Neural progenitor cell (in vitro differentiated cells): ENCODE results near the gene ISCA2. TPM values are rescaled to one million over a fixed set of nuclear protein-coding genes. Genes with fewer than 3 reads are reported as not detected.

ENCODE experiments used
- DNase-seq: peaks from one replicate; pipeline ENCODE4 v3.0.0-alpha.2; 2016; ENCODE audit warnings: low spot score
- H2AFZ ChIP-seq: fragments of 200-600 bp; sonication (generic); replicated peaks from 2 replicates; pipeline ENCODE4 v1.6.1; 2016; ENCODE audit warnings: antibody characterized with exemption
- H3F3A ChIP-seq: fragments of 200-600 bp; sonication (generic); 2 replicates; pipeline ENCODE4 v1.6.1; 2016; ENCODE audit warnings: antibody characterized with exemption, low read depth
- H3K27ac ChIP-seq: fragments of 200-600 bp; sonication (generic); 2 replicates; pipeline ENCODE4 v1.5.1; 2016; ENCODE audit warnings: mild to moderate bottlenecking
- H3K27me3 ChIP-seq: fragments of 200-600 bp; sonication (generic); 2 replicates; pipeline ENCODE4 v1.6.1; 2016; ENCODE audit warnings: mild to moderate bottlenecking, moderate library complexity
- H3K36me3 ChIP-seq: fragments of 200-600 bp; sonication (generic); 2 replicates; pipeline ENCODE4 v1.5.1; 2016
- H3K4me1 ChIP-seq: fragments of 200-600 bp; sonication (generic); 2 replicates; pipeline ENCODE4 v1.6.1; 2016; ENCODE audit warnings: mixed run types
- H3K4me2 ChIP-seq: fragments of 200-600 bp; sonication (generic); 2 replicates; pipeline ENCODE4 v1.6.1; 2016
- H3K4me3 ChIP-seq: fragments of 200-600 bp; sonication (generic); 2 replicates; pipeline ENCODE4 v1.5.1; 2016
- H3K79me2 ChIP-seq: fragments of 200-600 bp; sonication (generic); 2 replicates; pipeline ENCODE4 v1.6.1; 2016; ENCODE audit warnings: low read depth
- H3K9ac ChIP-seq: fragments of 200-600 bp; sonication (generic); 2 replicates; pipeline ENCODE4 v1.6.1; 2016
- H3K9me3 ChIP-seq: fragments of 200-600 bp; sonication (generic); 2 replicates; pipeline ENCODE4 v1.5.1; 2016; ENCODE audit warnings: low read depth
- H4K20me1 ChIP-seq: fragments of 200-600 bp; sonication (generic); 2 replicates; pipeline ENCODE4 v1.6.1; 2016; ENCODE audit warnings: low read depth
- H3K27ac Mint-ChIP-seq: 3 replicates; pipeline ENCODE4 v1.8.0; 2021; ENCODE audit warnings: mixed read lengths
- H3K27me3 Mint-ChIP-seq: 2 replicates; pipeline ENCODE4 v1.8.0; 2022; ENCODE audit warnings: low read depth, mild to moderate bottlenecking, inconsistent platforms, moderate library complexity, mixed read lengths; ENCODE audit not compliant: insufficient read depth
- H3K36me3 Mint-ChIP-seq: 3 replicates; pipeline ENCODE4 v1.8.0; 2021; ENCODE audit warnings: mixed read lengths
- H3K4me1 Mint-ChIP-seq: 3 replicates; pipeline ENCODE4 v1.8.0; 2021; ENCODE audit warnings: mixed read lengths
- H3K4me3 Mint-ChIP-seq: 3 replicates; pipeline ENCODE4 v1.8.0; 2021; ENCODE audit warnings: mild to moderate bottlenecking, moderate library complexity, mixed read lengths
- H3K9me3 Mint-ChIP-seq: 3 replicates; pipeline ENCODE4 v1.8.0; 2020; ENCODE audit warnings: mixed read lengths
- EZH2 ChIP-seq: fragments of 200-600 bp; sonication (generic); IDR thresholded peaks from 2 replicates; pipeline ENCODE4 v1.6.1; 2017; ENCODE audit warnings: antibody characterized with exemption, mild to moderate bottlenecking, moderate library complexity
- EZH2phosphoT487 ChIP-seq: fragments of 200-600 bp; sonication (generic); IDR thresholded peaks from 2 replicates; pipeline ENCODE4 v1.6.1; 2017; ENCODE audit warnings: antibody characterized with exemption
- total RNA-seq: library from RNA; depleted of rRNA; stranded (reverse); fragments of >200 nt; gene quantifications from 2 replicates; pipeline ENCODE4 v1.2.3, GENCODE V29; 2015; ENCODE audit warnings: low replicate concordance
- TF ChIP-seq, protein P1 (sequence below): fragments of 200-600 bp; sonication (generic); IDR thresholded peaks from 2 replicates; pipeline ENCODE4 v1.5.1; 2017; ENCODE audit warnings: antibody characterized with exemption, mild to moderate bottlenecking

Gene ISCA2
- total RNA-seq, 1 donor from 2014 or later: 45.5 TPM

DNA sequence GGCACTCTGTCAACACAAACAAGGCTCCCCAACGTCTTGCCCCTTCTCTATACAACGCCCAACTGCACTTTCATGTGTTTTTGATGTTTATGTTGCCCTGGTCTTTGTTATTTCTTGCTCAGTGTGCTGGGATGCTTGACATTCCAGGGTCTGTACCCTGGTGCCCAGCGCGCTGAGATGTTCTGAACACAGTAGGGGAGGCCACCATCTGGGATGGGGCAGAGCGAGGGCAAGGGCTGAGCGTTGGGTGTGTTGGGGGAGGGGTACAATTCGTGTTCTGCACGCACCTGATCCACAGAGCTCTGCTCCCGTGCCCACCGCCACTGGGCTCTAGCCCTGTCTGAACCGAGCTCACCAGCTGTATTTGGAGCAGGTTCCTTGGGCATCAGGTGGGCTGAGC lies 52.9 kb downstream of the ISCA2 start:
- Histone ChIP-seq H3K9ac (no peak overlapping the region), H3F3A (no peaks in the 10 kb centered on the region), H3K36me3 (no peaks in the 10 kb centered on the region), H2AFZ (no peak overlapping the region), H3K4me1 (peaks cover 5% of the 10 kb centered on the region), H3K27ac (no peak overlapping the region), H4K20me1 (no peaks in the 10 kb centered on the region), H3K4me2 (no peak overlapping the region), H3K4me3 (no peak overlapping the region), H3K9me3 (no peaks in the 10 kb centered on the region), H3K79me2 (no peaks in the 10 kb centered on the region), H3K27me3 (no peaks in the 10 kb centered on the region)
- no peak for DNase-seq
- TF ChIP-seq EZH2: no peak
- TF ChIP-seq, protein P1, sequence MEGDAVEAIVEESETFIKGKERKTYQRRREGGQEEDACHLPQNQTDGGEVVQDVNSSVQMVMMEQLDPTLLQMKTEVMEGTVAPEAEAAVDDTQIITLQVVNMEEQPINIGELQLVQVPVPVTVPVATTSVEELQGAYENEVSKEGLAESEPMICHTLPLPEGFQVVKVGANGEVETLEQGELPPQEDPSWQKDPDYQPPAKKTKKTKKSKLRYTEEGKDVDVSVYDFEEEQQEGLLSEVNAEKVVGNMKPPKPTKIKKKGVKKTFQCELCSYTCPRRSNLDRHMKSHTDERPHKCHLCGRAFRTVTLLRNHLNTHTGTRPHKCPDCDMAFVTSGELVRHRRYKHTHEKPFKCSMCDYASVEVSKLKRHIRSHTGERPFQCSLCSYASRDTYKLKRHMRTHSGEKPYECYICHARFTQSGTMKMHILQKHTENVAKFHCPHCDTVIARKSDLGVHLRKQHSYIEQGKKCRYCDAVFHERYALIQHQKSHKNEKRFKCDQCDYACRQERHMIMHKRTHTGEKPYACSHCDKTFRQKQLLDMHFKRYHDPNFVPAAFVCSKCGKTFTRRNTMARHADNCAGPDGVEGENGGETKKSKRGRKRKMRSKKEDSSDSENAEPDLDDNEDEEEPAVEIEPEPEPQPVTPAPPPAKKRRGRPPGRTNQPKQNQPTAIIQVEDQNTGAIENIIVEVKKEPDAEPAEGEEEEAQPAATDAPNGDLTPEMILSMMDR: no peak
- TF ChIP-seq EZH2phosphoT487: no peak
- Mint-ChIP-seq H3K4me1 (peaks cover 14% of the 10 kb centered on the region), H3K36me3 (no peaks in the 10 kb centered on the region), H3K27me3 (peaks cover 2% of the 10 kb centered on the region), H3K4me3 (no peak overlapping the region), H3K27ac (no peak overlapping the region), H3K9me3 (no peaks in the 10 kb centered on the region)

Other genes with a start within 250 kb of the ISCA2 start
- 66.6 and 110 TPM in 2 replicates for gene ABCD4, start 190.8 kb upstream of the ISCA2 start, total RNA-seq
- 7.9 and 18.6 TPM in 2 replicates for gene VRTN, start 145.3 kb upstream of the ISCA2 start, total RNA-seq
- 0.40 TPM in 1 of 2 replicates, not detected in the other for gene SYNDIG1L, start 67.6 kb upstream of the ISCA2 start, total RNA-seq
- gene NPC2, start 460 bp upstream of the ISCA2 start, total RNA-seq: 371 and 405 TPM in 2 replicates
- gene LTBP2, start 118.5 kb downstream of the ISCA2 start, total RNA-seq: 0.43 and 0.84 TPM in 2 replicates
- 25.2 and 27.7 TPM in 2 replicates for gene AREL1, start 219.3 kb downstream of the ISCA2 start, total RNA-seq
- 41.7 and 96.1 TPM in 2 replicates for gene FCF1, start 219.4 kb downstream of the ISCA2 start, total RNA-seq